Pancreas (tissue), 10 donors: ENCODE measurements around the gene SCYL3. TPM values are rescaled to one million over a fixed set of nuclear protein-coding genes. Genes with fewer than 3 reads are reported as not detected.

Experiments
- ATAC-seq, 4 donors: fragments of 200-7000 bp; cut with Tn5 transposase; one replicate each; pipeline versions ENCODE4 v1.8.0 to v1.9.1; 2020; ENCODE audit warnings: mild to moderate bottlenecking in 4 of 4, moderate library complexity in 4 of 4
- DNase-seq, 6 donors: peaks; one replicate each; pipeline ENCODE4 v3.0.0-alpha.2; 2020
- FAIRE-seq: peaks from 2 replicates; lab custom pipeline; 2012; peaks lifted over from hg19 to GRCh38; lab: Jason Lieb, UNC
- H3K27ac ChIP-seq, 4 donors: fragments of 200-600 bp; sonication (generic); 1 replicate in 3 of 4; 2 replicates in 1 of 4; pipeline versions ENCODE4 v1.5.0 to v1.8.0; 2020
- H3K27me3 ChIP-seq, 4 donors: fragments of 200-600 bp; one replicate each; pipeline ENCODE4 v1.8.0; 2021
- H3K36me3 ChIP-seq, 3 donors: fragments of 200-600 bp; sonication (generic) in 1 of 3; one replicate each; pipeline versions ENCODE4 v1.5.0 to v1.8.0; 2020 to 2021
- H3K4me1 ChIP-seq, 3 donors: fragments of 200-600 bp; one replicate each; pipeline ENCODE4 v1.8.0; 2021
- H3K4me3 ChIP-seq, 4 donors: fragments of 200-600 bp; sonication (generic) in 2 of 4; one replicate each; pipeline versions ENCODE4 v1.5.0 to v1.8.0; 2020 to 2021
- H3K9me3 ChIP-seq, 4 donors: fragments of 200-600 bp; one replicate each; pipeline ENCODE4 v1.8.0; 2021
- WGBS, 2 donors: extraction: QIAGEN DNeasy Blood & Tissue Kit; methylation state at CpG; one replicate each; pipeline ENCODE4 v1.1.7; 2013; 5-methylcytosine and 5-hydroxymethylcytosine counted together
- intact Hi-C, 3 donors: fragments of 100-400 bp; cut with DNase I; formaldehyde crosslinking; loops; one replicate each; pipeline versions ENCODE4 v1.11.1 to v1.14.2; 2022
- polyA plus RNA-seq, 2 donors: library from polyadenylated mRNA; stranded (reverse); fragments of 200-250 nt; gene quantifications; one replicate each; pipeline ENCODE4 v1.2.3, GENCODE V29; 2013
- total RNA-seq, 6 donors: library from RNA; stranded (reverse); fragmentation: NEBNext Ultra II Directional in 4 of 6; extraction: Animal tissue kit (Norgen Biotek cat#: 25700) in 4 of 6; gene quantifications; one replicate each; pipeline versions ENCODE4 v1.2.1 to v1.2.4, GENCODE V29; 2021 to 2023
- TF ChIP-seq, protein P1 (sequence below), 4 donors: fragments of 200-600 bp; sonication (generic) in 3 of 4; IDR thresholded peaks; one replicate each; pipeline versions ENCODE4 v1.5.0 to v1.8.0; 2021; ENCODE audit warnings: antibody characterized with exemption in 4 of 4
- donor health status: healthy with polysubstance abuse.
- donor health status: DM: no; HTN: no; CAD: no; lungs with moderate emphysema.
- donor health status: DM: no; HTN: no; CAD: no.
- donor health status: control.
- donor health status: control.
- donor health status: Bipolar disorder and iron deficiency.
- donor health status: DM: yes; HTN: yes; CAD: no.
- donor health status: DM: no; HTN: no; CAD: no.
- donor health status: DM: no; HTN: no; CAD: no.
- donor health status: DM: yes; HTN: yes; CAD: no.

The SCYL3 gene, protein sequence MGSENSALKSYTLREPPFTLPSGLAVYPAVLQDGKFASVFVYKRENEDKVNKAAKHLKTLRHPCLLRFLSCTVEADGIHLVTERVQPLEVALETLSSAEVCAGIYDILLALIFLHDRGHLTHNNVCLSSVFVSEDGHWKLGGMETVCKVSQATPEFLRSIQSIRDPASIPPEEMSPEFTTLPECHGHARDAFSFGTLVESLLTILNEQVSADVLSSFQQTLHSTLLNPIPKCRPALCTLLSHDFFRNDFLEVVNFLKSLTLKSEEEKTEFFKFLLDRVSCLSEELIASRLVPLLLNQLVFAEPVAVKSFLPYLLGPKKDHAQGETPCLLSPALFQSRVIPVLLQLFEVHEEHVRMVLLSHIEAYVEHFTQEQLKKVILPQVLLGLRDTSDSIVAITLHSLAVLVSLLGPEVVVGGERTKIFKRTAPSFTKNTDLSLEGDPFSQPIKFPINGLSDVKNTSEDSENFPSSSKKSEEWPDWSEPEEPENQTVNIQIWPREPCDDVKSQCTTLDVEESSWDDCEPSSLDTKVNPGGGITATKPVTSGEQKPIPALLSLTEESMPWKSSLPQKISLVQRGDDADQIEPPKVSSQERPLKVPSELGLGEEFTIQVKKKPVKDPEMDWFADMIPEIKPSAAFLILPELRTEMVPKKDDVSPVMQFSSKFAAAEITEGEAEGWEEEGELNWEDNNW
- 1 to 10 TPM; 3.9 to 9.0 (median 5.5) TPM for total RNA-seq
- polyA plus RNA-seq, result 1 to 10 TPM; 2.9 to 5.0 TPM

DNA sequence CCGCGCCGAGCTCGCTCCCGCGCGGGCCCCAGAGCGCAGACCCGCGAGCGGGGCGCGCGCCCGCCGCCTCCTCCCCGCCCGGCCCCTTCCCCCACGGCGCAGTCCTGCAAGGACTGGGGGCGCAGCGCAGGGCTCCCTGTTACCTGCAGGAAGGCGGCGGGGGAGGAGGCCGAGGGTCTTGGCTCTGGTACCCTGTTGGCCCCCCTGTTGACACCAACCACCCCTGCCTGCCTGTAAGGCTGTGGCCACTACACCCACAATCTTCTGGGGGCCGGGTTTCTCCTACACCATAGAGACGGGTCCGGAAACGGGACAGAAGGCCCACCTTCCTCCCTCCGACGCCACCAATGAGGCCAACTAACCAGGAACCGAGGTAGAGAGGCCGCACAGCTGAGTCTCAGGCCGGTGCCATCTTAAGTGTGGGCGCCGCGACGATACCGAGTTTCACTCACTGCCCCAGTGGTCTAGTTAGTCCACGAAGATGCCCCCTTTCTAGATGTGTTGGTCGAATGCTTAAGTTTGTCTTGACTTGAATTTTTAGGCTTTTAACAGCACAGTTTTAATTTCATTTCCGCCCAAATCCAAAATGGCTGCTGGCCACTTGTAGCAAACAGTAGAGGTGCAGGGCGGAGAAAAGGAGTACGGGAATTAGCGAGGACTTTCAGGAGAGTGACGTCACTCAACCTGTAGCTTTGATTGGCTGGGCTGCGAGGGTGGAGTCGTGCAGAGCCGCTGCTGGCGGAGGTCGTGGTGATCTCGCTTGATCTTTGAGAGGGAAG lies at the start of gene SCYL3:
Gene SCYL3, minus strand, starts transcription at position 252 of the 779 bp plus-strand sequence. CDS start 5,056 bp downstream, outside the sequence.
- WGBS, 2 donors, result 0 to 1% methylated on average over 38 to 52 of the region's 52 CpGs
- TF ChIP-seq, protein P1, sequence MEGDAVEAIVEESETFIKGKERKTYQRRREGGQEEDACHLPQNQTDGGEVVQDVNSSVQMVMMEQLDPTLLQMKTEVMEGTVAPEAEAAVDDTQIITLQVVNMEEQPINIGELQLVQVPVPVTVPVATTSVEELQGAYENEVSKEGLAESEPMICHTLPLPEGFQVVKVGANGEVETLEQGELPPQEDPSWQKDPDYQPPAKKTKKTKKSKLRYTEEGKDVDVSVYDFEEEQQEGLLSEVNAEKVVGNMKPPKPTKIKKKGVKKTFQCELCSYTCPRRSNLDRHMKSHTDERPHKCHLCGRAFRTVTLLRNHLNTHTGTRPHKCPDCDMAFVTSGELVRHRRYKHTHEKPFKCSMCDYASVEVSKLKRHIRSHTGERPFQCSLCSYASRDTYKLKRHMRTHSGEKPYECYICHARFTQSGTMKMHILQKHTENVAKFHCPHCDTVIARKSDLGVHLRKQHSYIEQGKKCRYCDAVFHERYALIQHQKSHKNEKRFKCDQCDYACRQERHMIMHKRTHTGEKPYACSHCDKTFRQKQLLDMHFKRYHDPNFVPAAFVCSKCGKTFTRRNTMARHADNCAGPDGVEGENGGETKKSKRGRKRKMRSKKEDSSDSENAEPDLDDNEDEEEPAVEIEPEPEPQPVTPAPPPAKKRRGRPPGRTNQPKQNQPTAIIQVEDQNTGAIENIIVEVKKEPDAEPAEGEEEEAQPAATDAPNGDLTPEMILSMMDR (IDR thresholded peaks at IDR 0.05), result no peak

DNA sequence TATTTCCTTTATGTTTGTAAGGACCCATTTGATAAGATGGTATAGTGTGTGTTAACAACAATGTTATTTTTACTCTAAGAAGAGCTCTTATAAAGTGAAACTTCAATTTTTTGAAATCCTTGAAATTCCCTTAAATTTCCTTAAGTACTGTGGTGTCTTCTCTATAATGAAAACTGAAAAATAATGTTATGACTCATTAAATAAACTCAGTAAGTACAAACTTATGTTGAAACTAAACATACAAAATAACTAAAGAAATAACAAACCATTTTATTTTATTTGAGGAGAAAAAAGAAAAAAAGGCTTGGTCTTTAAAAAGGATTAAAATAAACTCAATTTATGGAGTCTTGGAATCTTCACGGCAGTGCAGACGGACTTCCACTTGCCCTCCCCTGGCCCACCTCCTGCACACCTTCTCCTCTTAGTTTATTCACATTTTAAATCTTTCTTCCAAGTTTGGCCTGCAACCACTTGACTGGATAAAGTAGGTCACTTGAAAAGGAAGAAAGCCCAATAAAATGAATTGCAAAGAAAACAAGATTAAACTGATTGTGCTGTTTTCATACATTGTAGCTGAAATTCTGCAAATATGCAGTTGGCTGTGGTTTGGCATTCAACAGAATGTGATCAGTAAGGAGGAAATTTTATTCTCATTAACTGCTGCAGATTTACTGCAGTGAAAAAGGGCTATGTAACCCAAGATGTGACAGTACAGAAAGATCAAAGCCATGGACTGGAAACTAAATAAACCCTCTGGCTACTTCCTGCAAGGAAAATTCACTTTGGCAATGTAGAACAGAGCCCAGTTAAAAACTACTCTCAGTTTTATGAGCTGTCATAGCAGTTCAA lies 48.5 kb upstream of the SCYL3 start:
- H3K9me3 ChIP-seq, result no peaks in the 10 kb centered on the region
- H3K4me3 ChIP-seq, result no peak overlapping the region
- TF ChIP-seq, protein P1 (IDR thresholded peaks at IDR 0.05), result no peak
- no peak for FAIRE-seq
- no peaks in the 10 kb centered on the region for H3K4me1 ChIP-seq
- no peak for DNase-seq
- no peaks in the 10 kb centered on the region for H3K36me3 ChIP-seq
- 92 to 93% methylated on average over 2 of the region's 2 CpGs for WGBS, 2 donors
- no peak overlapping the region for H3K27ac ChIP-seq
- peak in 1 of 4 donors; percentile 41 for ATAC-seq
- intact Hi-C loops, result no loop called here
- no peaks in the 10 kb centered on the region for H3K27me3 ChIP-seq

More for the DNA sequence above, at the start of gene SCYL3:
- peak within 1 kb of the TSS; percentile 98 to 100 (median 98) for H3K27ac ChIP-seq
- FAIRE-seq (peak; percentile 92), DNase-seq (peak; percentile 89 to 97 (median 94)), ATAC-seq (peak; percentile 90 to 96 (median 94))
- no peaks in the 10 kb centered on the region for H3K36me3 ChIP-seq
- H3K4me1 ChIP-seq, result peaks cover 18 to 35% (median 30%) of the 10 kb centered on the region in 3 donors
- H3K9me3 ChIP-seq, result no peaks in the 10 kb centered on the region
- no peaks in the 10 kb centered on the region for H3K27me3 ChIP-seq
- H3K4me3 ChIP-seq, result peak within 1 kb of the TSS; percentile 62 to 95 (median 87)
- intact Hi-C loops, result no loop called here

DNA sequence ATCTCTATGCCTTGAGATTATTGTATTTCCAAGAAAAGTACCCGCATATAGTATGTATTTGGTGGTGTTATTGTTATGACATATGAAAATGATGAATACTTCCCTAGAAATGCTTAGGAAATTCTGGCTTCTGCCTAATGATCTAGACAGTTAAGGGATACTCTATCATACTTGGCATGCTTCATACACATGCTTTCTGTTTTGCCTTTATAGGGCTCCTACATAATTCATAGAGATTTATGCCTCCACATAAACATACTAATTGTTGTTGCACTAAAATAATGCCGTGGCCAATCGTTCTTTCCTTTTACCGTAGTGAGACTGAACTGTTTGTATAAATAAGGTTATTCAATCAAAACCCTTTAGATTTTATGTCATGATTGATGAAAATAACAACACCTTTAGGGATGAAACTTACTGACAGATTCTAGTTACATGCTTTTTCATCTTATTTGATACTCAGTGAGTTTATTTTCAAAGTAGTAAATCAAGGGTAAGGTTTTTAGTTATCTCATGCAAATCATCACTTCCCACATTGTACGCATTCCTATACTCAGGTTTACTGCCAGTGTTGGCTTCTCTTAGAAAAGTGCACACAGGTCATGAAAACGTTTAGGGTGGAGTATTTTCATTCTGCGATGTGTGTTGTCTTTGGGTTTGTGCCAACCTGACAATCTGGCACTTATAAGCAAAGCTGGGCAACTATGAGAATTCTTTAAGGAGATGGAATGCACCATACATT lies 40.5 kb upstream of the SCYL3 start:
- FAIRE-seq (no peak), DNase-seq (no peak), ATAC-seq (no peak)
- Histone ChIP-seq H3K4me3 (no peak overlapping the region), H3K27ac (no peak overlapping the region), H3K36me3 (no peaks in the 10 kb centered on the region), H3K27me3 (no peaks in the 10 kb centered on the region), H3K4me1 (no peaks in the 10 kb centered on the region), H3K9me3 (no peaks in the 10 kb centered on the region)
- intact Hi-C loops, result no loop called here
- TF ChIP-seq, protein P1 (IDR thresholded peaks at IDR 0.05), result no peak
- WGBS, 2 donors, result 55 to 56% methylated on average over 7 of the region's 7 CpGs

DNA sequence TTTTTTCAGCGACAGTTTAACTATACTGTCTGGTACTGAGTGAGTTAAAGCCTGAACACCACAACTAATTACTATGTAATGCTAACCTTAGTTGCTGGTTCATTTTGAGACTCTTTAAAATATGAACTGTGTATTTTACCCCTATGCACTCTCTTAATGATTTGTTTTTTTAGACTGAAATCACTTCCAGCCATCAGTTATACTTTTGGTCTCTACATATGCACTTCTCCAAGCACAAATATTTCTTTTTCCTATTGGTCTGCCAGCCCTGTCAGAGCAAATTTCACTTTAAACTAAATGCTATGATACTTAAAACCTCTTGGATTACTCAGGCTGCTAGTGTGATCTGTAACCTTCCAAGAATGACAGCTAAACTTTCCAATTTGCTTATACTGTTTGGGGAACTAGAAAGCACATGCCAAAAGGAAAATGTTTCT lies 38.1 kb upstream of the SCYL3 start:
- no peak for FAIRE-seq

More for the DNA sequence above, 38.1 kb upstream of the SCYL3 start:
- Histone ChIP-seq H3K36me3 (no peaks in the 10 kb centered on the region), H3K27me3 (no peaks in the 10 kb centered on the region), H3K4me3 (no peak overlapping the region), H3K27ac (no peak overlapping the region), H3K9me3 (no peaks in the 10 kb centered on the region), H3K4me1 (no peaks in the 10 kb centered on the region)
- intact Hi-C loops, result no loop called here
- 93 to 95% methylated on average over 1 of the region's 1 CpG for WGBS, 2 donors
- no peak for DNase-seq
- no peak for ATAC-seq
- TF ChIP-seq, protein P1 (IDR thresholded peaks at IDR 0.05), result no peak
